ENCODE data around the gene LRP1B.

DNA sequence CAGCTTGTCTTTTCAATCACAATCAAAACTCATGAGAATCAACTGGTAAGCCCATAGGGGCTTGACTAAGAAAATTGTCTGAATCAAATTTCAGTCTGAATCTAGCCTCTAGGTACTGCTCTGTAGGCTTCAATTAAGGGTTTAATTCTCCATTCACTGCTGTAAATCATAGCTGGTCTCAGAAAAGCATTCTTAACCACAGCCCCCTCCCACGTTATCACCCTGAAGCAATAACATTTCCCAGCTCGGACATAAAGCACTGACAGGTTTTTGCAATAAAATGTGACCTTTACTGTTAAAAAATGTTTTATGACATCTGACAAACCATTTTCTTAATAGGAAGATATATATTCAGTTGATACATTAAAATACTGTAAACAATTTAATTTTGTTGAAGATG lies 55.0 kb downstream of the LRP1B start:
- TF ChIP-seq FOXM1 (IDR thresholded peaks at IDR 0.05; ENCODE audit: low read depth) (no peak), SMC3 (IDR thresholded peaks at IDR 0.05; ENCODE audit: low read depth, low read length) (no peak), CHD2 (IDR thresholded peaks at IDR 0.05; ENCODE audit: low read length, partially characterized antibody) (no peak), POLR2AphosphoS5 (IDR thresholded peaks at IDR 0.05; ENCODE audit: low read depth, low read length) (no peak), NRF1 (IDR thresholded peaks at IDR 0.05; ENCODE audit: low read depth, low read length) (no peak), GATA2 (CRISPR knock-in tag; IDR thresholded peaks at IDR 0.05) (no peak)
- TF ChIP-seq, protein P1, sequence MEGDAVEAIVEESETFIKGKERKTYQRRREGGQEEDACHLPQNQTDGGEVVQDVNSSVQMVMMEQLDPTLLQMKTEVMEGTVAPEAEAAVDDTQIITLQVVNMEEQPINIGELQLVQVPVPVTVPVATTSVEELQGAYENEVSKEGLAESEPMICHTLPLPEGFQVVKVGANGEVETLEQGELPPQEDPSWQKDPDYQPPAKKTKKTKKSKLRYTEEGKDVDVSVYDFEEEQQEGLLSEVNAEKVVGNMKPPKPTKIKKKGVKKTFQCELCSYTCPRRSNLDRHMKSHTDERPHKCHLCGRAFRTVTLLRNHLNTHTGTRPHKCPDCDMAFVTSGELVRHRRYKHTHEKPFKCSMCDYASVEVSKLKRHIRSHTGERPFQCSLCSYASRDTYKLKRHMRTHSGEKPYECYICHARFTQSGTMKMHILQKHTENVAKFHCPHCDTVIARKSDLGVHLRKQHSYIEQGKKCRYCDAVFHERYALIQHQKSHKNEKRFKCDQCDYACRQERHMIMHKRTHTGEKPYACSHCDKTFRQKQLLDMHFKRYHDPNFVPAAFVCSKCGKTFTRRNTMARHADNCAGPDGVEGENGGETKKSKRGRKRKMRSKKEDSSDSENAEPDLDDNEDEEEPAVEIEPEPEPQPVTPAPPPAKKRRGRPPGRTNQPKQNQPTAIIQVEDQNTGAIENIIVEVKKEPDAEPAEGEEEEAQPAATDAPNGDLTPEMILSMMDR (IDR thresholded peaks at IDR 0.05), result no peak
- TF ChIP-seq, protein P2, sequence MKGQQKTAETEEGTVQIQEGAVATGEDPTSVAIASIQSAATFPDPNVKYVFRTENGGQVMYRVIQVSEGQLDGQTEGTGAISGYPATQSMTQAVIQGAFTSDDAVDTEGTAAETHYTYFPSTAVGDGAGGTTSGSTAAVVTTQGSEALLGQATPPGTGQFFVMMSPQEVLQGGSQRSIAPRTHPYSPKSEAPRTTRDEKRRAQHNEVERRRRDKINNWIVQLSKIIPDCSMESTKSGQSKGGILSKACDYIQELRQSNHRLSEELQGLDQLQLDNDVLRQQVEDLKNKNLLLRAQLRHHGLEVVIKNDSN (IDR thresholded peaks at IDR 0.05; ENCODE audit: borderline replicate concordance, low read depth), result no peak
- TF ChIP-seq, protein P3, sequence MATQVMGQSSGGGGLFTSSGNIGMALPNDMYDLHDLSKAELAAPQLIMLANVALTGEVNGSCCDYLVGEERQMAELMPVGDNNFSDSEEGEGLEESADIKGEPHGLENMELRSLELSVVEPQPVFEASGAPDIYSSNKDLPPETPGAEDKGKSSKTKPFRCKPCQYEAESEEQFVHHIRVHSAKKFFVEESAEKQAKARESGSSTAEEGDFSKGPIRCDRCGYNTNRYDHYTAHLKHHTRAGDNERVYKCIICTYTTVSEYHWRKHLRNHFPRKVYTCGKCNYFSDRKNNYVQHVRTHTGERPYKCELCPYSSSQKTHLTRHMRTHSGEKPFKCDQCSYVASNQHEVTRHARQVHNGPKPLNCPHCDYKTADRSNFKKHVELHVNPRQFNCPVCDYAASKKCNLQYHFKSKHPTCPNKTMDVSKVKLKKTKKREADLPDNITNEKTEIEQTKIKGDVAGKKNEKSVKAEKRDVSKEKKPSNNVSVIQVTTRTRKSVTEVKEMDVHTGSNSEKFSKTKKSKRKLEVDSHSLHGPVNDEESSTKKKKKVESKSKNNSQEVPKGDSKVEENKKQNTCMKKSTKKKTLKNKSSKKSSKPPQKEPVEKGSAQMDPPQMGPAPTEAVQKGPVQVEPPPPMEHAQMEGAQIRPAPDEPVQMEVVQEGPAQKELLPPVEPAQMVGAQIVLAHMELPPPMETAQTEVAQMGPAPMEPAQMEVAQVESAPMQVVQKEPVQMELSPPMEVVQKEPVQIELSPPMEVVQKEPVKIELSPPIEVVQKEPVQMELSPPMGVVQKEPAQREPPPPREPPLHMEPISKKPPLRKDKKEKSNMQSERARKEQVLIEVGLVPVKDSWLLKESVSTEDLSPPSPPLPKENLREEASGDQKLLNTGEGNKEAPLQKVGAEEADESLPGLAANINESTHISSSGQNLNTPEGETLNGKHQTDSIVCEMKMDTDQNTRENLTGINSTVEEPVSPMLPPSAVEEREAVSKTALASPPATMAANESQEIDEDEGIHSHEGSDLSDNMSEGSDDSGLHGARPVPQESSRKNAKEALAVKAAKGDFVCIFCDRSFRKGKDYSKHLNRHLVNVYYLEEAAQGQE (IDR thresholded peaks at IDR 0.05; ENCODE audit: low read depth, low read length), result no peak
- TF ChIP-seq, protein P4, sequence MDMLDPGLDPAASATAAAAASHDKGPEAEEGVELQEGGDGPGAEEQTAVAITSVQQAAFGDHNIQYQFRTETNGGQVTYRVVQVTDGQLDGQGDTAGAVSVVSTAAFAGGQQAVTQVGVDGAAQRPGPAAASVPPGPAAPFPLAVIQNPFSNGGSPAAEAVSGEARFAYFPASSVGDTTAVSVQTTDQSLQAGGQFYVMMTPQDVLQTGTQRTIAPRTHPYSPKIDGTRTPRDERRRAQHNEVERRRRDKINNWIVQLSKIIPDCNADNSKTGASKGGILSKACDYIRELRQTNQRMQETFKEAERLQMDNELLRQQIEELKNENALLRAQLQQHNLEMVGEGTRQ (IDR thresholded peaks at IDR 0.05; ENCODE audit: borderline replicate concordance, low read depth, low read length), result no peak
